ENCODE data around the gene MMP19. TPM values are rescaled to one million over a fixed set of nuclear protein-coding genes. Genes with fewer than 3 reads are reported as not detected.

The MMP19 gene
- total RNA-seq, 1 experiment from 2014 or later: 0.04 TPM

- H3K27ac ChIP-seq (ENCODE audit: low read length): no peak overlapping the region
- peaks cover 18% of the 10 kb centered on the region for H3K4me1 ChIP-seq (ENCODE audit: insufficient read depth, low read length)
- H2AFZ ChIP-seq (ENCODE audit: low read length): no peak overlapping the region
- POLR2A ChIA-PET (ENCODE audit: unreplicated experiment): no interaction called here
- no peaks in the 10 kb centered on the region for H3K9me3 ChIP-seq (ENCODE audit: low read length)
- CTCF ChIA-PET: no interaction called here
- H3K27me3 ChIP-seq (ENCODE audit: low read length): no peaks in the 10 kb centered on the region
- H3K4me3 ChIP-seq (ENCODE audit: low read length): peak overlapping the region; percentile 83; the same call in 1 of the 2 replicates
- TF ChIP-seq, protein P1, sequence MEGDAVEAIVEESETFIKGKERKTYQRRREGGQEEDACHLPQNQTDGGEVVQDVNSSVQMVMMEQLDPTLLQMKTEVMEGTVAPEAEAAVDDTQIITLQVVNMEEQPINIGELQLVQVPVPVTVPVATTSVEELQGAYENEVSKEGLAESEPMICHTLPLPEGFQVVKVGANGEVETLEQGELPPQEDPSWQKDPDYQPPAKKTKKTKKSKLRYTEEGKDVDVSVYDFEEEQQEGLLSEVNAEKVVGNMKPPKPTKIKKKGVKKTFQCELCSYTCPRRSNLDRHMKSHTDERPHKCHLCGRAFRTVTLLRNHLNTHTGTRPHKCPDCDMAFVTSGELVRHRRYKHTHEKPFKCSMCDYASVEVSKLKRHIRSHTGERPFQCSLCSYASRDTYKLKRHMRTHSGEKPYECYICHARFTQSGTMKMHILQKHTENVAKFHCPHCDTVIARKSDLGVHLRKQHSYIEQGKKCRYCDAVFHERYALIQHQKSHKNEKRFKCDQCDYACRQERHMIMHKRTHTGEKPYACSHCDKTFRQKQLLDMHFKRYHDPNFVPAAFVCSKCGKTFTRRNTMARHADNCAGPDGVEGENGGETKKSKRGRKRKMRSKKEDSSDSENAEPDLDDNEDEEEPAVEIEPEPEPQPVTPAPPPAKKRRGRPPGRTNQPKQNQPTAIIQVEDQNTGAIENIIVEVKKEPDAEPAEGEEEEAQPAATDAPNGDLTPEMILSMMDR (conservative IDR thresholded peaks at IDR 0.05; ENCODE audit: low read depth, low read length): no peak
- TF ChIP-seq EZH2phosphoT487 (IDR thresholded peaks at IDR 0.05; ENCODE audit: borderline replicate concordance, low read length): no peak
- TF ChIP-seq EZH2 (IDR thresholded peaks at IDR 0.05; ENCODE audit: low read length, unreplicated experiment): no peak
- no peak overlapping the region for H3K9ac ChIP-seq (ENCODE audit: low read length)
- ATAC-seq (no peak), DNase-seq (no peak)
- no peaks in the 10 kb centered on the region for H3F3A ChIP-seq (ENCODE audit: low read length, unreplicated experiment)
- no TSS peak for BruUV-seq (replicated peaks)
- no peaks in the 10 kb centered on the region for H4K20me1 ChIP-seq (ENCODE audit: low read length)
- H3K4me2 ChIP-seq (ENCODE audit: low read length): peak overlapping the region; percentile 95; the same call in 1 of the 2 replicates
- intact Hi-C loops (cut with micrococcal nuclease): no loop called here
- H3K36me3 ChIP-seq (ENCODE audit: low read depth, low read length): no peaks in the 10 kb centered on the region
- H3K79me2 ChIP-seq (ENCODE audit: low read length): peaks cover 37% of the 10 kb centered on the region
- no peaks in the 10 kb centered on the region for H3K9me2 ChIP-seq (replicated peaks; ENCODE audit: low read length)
These were observed 11.3 kb downstream of the MMP19 start for GRCh38 chr12:55831447-55831815.

DNA sequence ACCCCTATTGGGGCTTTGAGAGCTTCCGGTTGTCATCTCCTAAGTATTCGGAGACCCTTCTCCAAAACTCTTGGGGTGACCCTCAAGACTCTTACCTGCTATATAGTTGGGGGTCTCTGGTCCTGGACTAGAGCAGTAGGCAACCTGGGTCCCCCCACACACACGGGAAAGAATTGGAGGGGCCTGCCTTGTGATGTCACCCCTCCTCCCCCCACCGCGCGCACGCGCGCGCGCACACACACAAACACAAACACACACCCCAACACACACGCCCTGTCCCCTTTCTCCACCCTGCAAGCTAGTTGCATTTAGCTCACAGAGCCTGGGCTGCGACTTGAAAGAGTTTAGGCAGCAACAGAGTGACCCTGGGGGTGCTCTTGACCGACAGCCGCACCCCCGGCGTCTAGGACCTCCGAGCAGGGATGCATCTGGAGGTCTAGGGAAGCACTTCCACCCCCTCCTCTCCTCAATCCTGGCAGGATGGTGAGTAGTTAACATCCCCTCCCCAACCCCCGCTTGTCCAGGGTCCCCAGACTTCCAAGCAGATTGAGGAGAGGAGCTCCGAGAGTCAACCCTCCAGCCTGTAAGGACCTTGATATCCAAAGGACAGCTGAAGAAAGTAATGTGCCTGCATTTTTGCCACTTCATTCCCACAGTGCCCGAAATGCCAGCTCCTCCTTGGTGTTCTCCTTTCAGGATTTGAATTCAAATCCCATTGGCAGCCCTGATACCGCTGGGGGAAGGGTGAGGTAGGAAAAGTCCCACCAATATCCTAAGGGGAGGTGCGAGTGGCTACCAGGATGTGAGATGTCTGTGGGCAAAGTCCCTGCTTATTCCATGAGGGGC, 11.9 kb downstream of the MMP19 start:
- Histone ChIP-seq H3F3A (ENCODE audit: low read length, unreplicated experiment) (no peaks in the 10 kb centered on the region), H2AFZ (ENCODE audit: low read length) (peak overlapping the region; percentile 71)
- no TSS peak for BruUV-seq (replicated peaks)

More for the DNA sequence above, 11.9 kb downstream of the MMP19 start:
- Histone ChIP-seq H4K20me1 (ENCODE audit: low read length) (no peaks in the 10 kb centered on the region), H3K4me1 (ENCODE audit: insufficient read depth, low read length) (peaks cover 22% of the 10 kb centered on the region), H3K9me2 (replicated peaks; ENCODE audit: low read length) (no peaks in the 10 kb centered on the region), H3K4me3 (ENCODE audit: low read length) (peak overlapping the region; percentile 83), H3K79me2 (ENCODE audit: low read length) (peaks cover 43% of the 10 kb centered on the region), H3K27me3 (ENCODE audit: low read length) (no peaks in the 10 kb centered on the region), H3K9ac (ENCODE audit: low read length) (peak overlapping the region; percentile 85), H3K27ac (ENCODE audit: low read length) (peak overlapping the region; percentile 66), H3K9me3 (ENCODE audit: low read length) (no peaks in the 10 kb centered on the region), H3K4me2 (ENCODE audit: low read length) (peak overlapping the region; percentile 95), H3K36me3 (ENCODE audit: low read depth, low read length) (no peaks in the 10 kb centered on the region)
- ATAC-seq: peak; percentile 6; the same call in 1 of the 2 replicates
- CTCF ChIA-PET: interaction anchor here (1.8 kb wide), 1 partner anchor 99 kb away, joined by 10 read pairs; no protein-coding TSS in a partner anchor
- TF ChIP-seq, protein P1 (conservative IDR thresholded peaks at IDR 0.05; ENCODE audit: low read depth, low read length): no peak
- TF ChIP-seq EZH2 (IDR thresholded peaks at IDR 0.05; ENCODE audit: low read length, unreplicated experiment) (no peak), EZH2phosphoT487 (IDR thresholded peaks at IDR 0.05; ENCODE audit: borderline replicate concordance, low read length) (no peak)
- POLR2A ChIA-PET (ENCODE audit: unreplicated experiment): no interaction called here
- no peak for DNase-seq
- intact Hi-C loops (cut with micrococcal nuclease): no loop called here
